SK-N-SH (cell line): ENCODE data around the gene SEMA4G.

Experiments used
- CTCF ChIP-seq: fragments of 200-600 bp; sonication (generic); IDR thresholded peaks from 2 replicates; pipeline ENCODE4 v1.6.1; 2017; ENCODE audit warnings: antibody characterized with exemption, mild to moderate bottlenecking, moderate library complexity
- EZH2phosphoT487 ChIP-seq: fragments of 200-600 bp; sonication (generic); IDR thresholded peaks from 2 replicates; pipeline ENCODE4 v1.6.1; 2017; ENCODE audit warnings: low read depth, mixed run types, mild to moderate bottlenecking, antibody characterized with exemption, moderate library complexity, borderline replicate concordance
- GABPA ChIP-seq: IDR thresholded peaks from 2 replicates; pipeline ENCODE4 v1.4.0; 2012; ENCODE audit warnings: low read depth, mild to moderate bottlenecking
- NRF1 ChIP-seq: IDR thresholded peaks from 2 replicates; pipeline ENCODE4 v1.6.1; 2012; ENCODE audit warnings: low read depth, mild to moderate bottlenecking, low read length
- RAD21 ChIP-seq: IDR thresholded peaks from 2 replicates; pipeline ENCODE4 v1.6.1; 2012; ENCODE audit warnings: mild to moderate bottlenecking, low read length
- TCF12 ChIP-seq: IDR thresholded peaks from 2 replicates; pipeline ENCODE4 v1.4.0; 2012
- YY1 ChIP-seq: IDR thresholded peaks from 2 replicates; pipeline ENCODE4 v1.4.0; 2012; ENCODE audit warnings: low read depth, mild to moderate bottlenecking
- TF ChIP-seq, protein P1 (sequence below): IDR thresholded peaks from 2 replicates; pipeline ENCODE4 v1.4.0; 2012; ENCODE audit warnings: low read depth, borderline replicate concordance
- TF ChIP-seq, protein P2 (sequence below): fragments of 150-350 bp; IDR thresholded peaks from 2 replicates; pipeline ENCODE4 v1.6.1; 2017; ENCODE audit warnings: antibody characterized with exemption, low read length, low read depth, borderline replicate concordance
- TF ChIP-seq, protein P3 (sequence below): IDR thresholded peaks from 2 replicates; pipeline ENCODE4; 2012

GRCh38 chr10:100998991-100999741, 29.9 kb downstream of the SEMA4G start:
- peak; percentile 77 for TF ChIP-seq CTCF
- peak; percentile 52 for TF ChIP-seq RAD21
- TF ChIP-seq, protein P1, sequence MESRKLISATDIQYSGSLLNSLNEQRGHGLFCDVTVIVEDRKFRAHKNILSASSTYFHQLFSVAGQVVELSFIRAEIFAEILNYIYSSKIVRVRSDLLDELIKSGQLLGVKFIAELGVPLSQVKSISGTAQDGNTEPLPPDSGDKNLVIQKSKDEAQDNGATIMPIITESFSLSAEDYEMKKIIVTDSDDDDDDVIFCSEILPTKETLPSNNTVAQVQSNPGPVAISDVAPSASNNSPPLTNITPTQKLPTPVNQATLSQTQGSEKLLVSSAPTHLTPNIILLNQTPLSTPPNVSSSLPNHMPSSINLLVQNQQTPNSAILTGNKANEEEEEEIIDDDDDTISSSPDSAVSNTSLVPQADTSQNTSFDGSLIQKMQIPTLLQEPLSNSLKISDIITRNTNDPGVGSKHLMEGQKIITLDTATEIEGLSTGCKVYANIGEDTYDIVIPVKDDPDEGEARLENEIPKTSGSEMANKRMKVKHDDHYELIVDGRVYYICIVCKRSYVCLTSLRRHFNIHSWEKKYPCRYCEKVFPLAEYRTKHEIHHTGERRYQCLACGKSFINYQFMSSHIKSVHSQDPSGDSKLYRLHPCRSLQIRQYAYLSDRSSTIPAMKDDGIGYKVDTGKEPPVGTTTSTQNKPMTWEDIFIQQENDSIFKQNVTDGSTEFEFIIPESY: no peak
- TF ChIP-seq, protein P2, sequence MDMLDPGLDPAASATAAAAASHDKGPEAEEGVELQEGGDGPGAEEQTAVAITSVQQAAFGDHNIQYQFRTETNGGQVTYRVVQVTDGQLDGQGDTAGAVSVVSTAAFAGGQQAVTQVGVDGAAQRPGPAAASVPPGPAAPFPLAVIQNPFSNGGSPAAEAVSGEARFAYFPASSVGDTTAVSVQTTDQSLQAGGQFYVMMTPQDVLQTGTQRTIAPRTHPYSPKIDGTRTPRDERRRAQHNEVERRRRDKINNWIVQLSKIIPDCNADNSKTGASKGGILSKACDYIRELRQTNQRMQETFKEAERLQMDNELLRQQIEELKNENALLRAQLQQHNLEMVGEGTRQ: no peak
- TF ChIP-seq YY1: no peak
- TF ChIP-seq TCF12: no peak
- no peak for TF ChIP-seq GABPA
- TF ChIP-seq, protein P3, sequence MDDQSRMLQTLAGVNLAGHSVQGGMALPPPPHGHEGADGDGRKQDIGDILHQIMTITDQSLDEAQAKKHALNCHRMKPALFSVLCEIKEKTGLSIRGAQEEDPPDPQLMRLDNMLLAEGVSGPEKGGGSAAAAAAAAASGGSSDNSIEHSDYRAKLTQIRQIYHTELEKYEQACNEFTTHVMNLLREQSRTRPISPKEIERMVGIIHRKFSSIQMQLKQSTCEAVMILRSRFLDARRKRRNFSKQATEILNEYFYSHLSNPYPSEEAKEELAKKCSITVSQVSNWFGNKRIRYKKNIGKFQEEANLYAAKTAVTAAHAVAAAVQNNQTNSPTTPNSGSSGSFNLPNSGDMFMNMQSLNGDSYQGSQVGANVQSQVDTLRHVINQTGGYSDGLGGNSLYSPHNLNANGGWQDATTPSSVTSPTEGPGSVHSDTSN: no peak
- TF ChIP-seq NRF1: peak; percentile 53
- no peak for TF ChIP-seq EZH2phosphoT487
